Neural crest cell (in vitro differentiated cells): ENCODE results near the gene HPSE. TPM values are rescaled to one million over a fixed set of nuclear protein-coding genes. Genes with fewer than 3 reads are reported as not detected.

Source experiments
- DNase-seq: peaks from one replicate; pipeline ENCODE4 v3.0.0; 2021; ENCODE audit warnings: low read depth, mixed read lengths, low spot score
- H3K27ac Mint-ChIP-seq: one replicate; pipeline ENCODE4 v1.8.0; 2021; ENCODE audit warnings: mild to moderate bottlenecking, mixed read lengths; ENCODE audit not compliant: unreplicated experiment
- H3K27me3 Mint-ChIP-seq: 2 replicates; pipeline ENCODE4 v1.8.0; 2021; ENCODE audit warnings: low read depth, mild to moderate bottlenecking, mixed read lengths
- H3K36me3 Mint-ChIP-seq: 2 replicates; pipeline ENCODE4 v1.8.0; 2021; ENCODE audit warnings: low read depth, mild to moderate bottlenecking, mixed read lengths
- H3K4me1 Mint-ChIP-seq: 2 replicates; pipeline ENCODE4 v1.8.0; 2021; ENCODE audit warnings: mixed read lengths
- H3K4me3 Mint-ChIP-seq: one replicate; pipeline ENCODE4 v1.8.0; 2021; ENCODE audit warnings: mild to moderate bottlenecking, mixed read lengths
- H3K9me3 Mint-ChIP-seq: 2 replicates; pipeline ENCODE4 v1.8.0; 2021; ENCODE audit warnings: mixed read lengths
- long read RNA-seq: library from polyadenylated mRNA; unstranded; transcript quantifications from one replicate; pipeline ENCODE4 v2.0.0, GENCODE V29; 2020
- total RNA-seq: library from RNA; stranded (reverse); gene quantifications from 2 replicates; pipeline ENCODE4 v1.2.1, GENCODE V29; 2021
- TF ChIP-seq, protein P1 (sequence below): fragments of 200-600 bp; sonication (generic); conservative IDR thresholded peaks from 2 replicates; pipeline ENCODE4 v1.5.0; 2021; ENCODE audit warnings: antibody characterized with exemption, mild to moderate bottlenecking

Gene HPSE
- 0.30 and 0.32 TPM in 2 replicates for total RNA-seq
- long read RNA-seq, result 0 reads

DNA sequence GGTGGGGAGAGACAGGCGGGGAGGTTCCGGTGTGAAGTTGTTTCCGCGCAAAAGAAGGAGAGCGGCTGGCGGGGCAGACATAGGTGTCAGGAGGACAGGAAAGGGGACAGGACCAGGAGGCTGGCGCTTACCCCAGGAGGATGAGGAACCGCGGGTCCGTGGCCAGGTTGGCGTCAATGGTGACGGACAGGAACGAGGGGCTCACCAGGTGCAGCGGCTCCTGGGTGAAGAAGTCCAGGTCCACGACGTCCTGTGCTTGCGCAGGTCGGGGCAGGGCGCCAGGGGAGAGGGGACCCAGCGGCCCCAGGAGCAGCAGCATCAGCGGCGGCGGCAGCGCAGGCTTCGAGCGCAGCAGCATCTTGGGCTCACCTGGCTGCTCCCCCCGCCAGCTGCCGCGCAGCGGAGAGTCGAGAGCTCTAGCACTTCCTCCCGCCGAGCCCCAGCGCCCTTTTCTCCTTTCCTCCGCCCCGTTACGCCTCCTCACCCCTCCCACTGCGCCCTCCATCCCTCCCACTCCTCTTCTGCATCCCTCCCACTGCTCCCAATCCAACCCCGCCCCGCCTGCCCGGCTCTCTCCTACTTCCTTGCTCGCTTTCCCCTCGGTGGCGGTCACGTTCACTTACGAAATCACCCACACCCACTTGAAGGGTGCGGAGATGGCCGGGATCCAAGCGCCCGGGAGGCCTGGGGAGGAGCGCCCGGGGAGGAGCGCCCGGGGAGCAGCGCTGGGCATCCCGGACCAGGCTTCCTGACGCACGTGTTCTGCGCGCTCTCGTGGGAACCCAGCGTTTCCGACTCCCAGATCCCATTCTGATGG lies at the start of gene HPSE:
TSS of gene HPSE (minus strand) at position 424 of the 817 bp plus-strand sequence. CDS start at position 358, 66 bp downstream.
- no peaks in the 10 kb centered on the region for H3K36me3 Mint-ChIP-seq

DNA sequence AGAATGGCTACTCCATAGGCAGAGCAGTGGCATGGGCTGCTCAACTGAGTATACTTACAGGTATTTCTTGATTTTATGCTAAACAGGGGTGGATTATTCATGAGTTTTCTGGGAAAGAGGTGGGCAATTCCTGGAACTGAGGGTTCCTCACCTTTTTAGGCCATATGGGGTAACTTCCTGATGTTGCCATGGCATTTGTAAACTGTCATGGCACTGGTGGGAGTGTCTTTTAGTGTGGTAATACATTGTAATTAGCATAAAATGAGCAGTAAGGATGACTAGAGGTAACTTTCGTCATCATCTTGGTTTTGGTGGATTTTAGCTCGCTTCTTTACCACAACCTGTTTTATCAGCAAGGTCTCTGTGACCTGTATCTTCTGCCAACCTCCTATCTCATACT lies 48.2 kb upstream of the HPSE start:
- no peak overlapping the region for H3K4me3 Mint-ChIP-seq
- H3K27me3 Mint-ChIP-seq, result no peaks in the 10 kb centered on the region
- H3K27ac Mint-ChIP-seq, result no peak overlapping the region
- peaks cover 13% of the 10 kb centered on the region for H3K9me3 Mint-ChIP-seq
- H3K4me1 Mint-ChIP-seq, result no peaks in the 10 kb centered on the region
- no peaks in the 10 kb centered on the region for H3K36me3 Mint-ChIP-seq
- TF ChIP-seq, protein P1, sequence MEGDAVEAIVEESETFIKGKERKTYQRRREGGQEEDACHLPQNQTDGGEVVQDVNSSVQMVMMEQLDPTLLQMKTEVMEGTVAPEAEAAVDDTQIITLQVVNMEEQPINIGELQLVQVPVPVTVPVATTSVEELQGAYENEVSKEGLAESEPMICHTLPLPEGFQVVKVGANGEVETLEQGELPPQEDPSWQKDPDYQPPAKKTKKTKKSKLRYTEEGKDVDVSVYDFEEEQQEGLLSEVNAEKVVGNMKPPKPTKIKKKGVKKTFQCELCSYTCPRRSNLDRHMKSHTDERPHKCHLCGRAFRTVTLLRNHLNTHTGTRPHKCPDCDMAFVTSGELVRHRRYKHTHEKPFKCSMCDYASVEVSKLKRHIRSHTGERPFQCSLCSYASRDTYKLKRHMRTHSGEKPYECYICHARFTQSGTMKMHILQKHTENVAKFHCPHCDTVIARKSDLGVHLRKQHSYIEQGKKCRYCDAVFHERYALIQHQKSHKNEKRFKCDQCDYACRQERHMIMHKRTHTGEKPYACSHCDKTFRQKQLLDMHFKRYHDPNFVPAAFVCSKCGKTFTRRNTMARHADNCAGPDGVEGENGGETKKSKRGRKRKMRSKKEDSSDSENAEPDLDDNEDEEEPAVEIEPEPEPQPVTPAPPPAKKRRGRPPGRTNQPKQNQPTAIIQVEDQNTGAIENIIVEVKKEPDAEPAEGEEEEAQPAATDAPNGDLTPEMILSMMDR, result no peak
- no peak for DNase-seq

More for the DNA sequence above, at the start of gene HPSE:
- Mint-ChIP-seq H3K9me3 (peaks cover 5% of the 10 kb centered on the region), H3K4me3 (peak within 1 kb of the TSS; percentile 83), H3K27ac (no peak within 1 kb of the TSS), H3K27me3 (peaks cover 75% of the 10 kb centered on the region), H3K4me1 (peaks cover 13% of the 10 kb centered on the region)
- peak; percentile 56 for DNase-seq
- TF ChIP-seq, protein P1, result no peak

DNA sequence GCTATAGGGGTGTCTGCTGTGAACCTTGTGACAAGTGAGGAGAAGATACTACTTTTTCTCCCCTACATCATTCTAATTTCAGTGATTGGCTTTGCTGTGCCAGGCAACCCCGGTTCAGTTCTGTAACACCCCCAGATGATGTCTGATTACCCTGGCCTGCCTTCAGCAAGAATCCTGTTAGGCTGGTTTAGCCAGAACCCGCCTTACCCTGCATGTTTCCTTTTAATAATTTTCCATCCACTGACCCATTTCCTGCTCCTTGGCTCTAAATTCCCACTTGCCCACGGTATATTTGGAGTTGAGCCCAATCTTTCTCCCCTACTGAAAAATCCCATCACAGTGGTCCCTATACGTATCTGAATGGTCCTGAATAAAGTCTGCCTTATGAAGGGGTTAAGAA lies 46.5 kb upstream of the HPSE start:
- DNase-seq, result no peak
- no peaks in the 10 kb centered on the region for H3K4me1 Mint-ChIP-seq
- peaks cover 3% of the 10 kb centered on the region for H3K36me3 Mint-ChIP-seq
- no peaks in the 10 kb centered on the region for H3K27me3 Mint-ChIP-seq
- no peak overlapping the region for H3K27ac Mint-ChIP-seq
- peaks cover 18% of the 10 kb centered on the region for H3K9me3 Mint-ChIP-seq
- no peak overlapping the region for H3K4me3 Mint-ChIP-seq
- TF ChIP-seq, protein P1, result no peak

DNA sequence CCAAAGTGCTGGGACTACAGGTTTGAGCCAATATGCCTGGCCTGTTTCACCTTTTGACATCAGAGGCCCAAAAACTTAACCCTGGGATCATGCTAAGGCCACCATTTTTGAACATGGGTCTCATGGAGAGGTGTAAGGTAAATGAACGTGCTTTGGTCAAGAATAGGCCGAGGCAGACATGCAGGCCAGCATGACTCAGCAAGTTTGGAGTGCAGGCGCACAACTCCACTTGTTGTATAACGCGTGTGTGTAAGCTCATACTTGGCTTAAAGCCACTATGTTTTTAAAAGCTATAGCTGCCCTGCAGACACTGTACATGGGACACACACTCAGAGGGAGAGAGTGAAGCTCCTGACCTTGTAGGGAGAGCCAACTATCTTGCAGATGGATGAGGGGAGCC lies 43.8 kb upstream of the HPSE start:
- TF ChIP-seq, protein P1, result no peak
- peaks cover 15% of the 10 kb centered on the region for H3K9me3 Mint-ChIP-seq
- no peaks in the 10 kb centered on the region for H3K4me1 Mint-ChIP-seq
- H3K36me3 Mint-ChIP-seq, result peaks cover 3% of the 10 kb centered on the region
- DNase-seq, result no peak
- H3K27ac Mint-ChIP-seq, result no peak overlapping the region
- no peaks in the 10 kb centered on the region for H3K27me3 Mint-ChIP-seq
- H3K4me3 Mint-ChIP-seq, result no peak overlapping the region

DNA sequence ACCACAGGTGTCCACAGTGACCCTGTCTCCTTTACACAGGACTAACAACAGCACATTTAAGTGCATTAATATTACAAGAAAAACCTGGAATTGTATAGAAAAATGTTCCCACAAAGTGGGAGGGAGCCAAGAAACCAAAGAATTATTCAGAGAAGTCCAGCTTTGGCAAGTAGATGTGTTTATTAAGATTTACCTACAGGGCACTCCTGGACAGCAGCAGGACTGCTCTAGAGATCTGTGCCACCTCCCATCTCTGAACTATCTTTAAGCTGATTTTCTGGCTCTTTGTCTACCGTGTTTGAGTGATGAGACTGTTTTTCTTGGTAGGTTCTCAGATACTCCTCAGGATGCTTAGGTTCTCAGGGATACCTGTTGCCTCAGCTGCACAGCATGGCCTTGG lies 38.3 kb upstream of the HPSE start:
- no peak overlapping the region for H3K27ac Mint-ChIP-seq
- H3K36me3 Mint-ChIP-seq, result peaks cover 3% of the 10 kb centered on the region
- no peaks in the 10 kb centered on the region for H3K4me1 Mint-ChIP-seq
- DNase-seq, result no peak
- H3K9me3 Mint-ChIP-seq, result peaks cover 7% of the 10 kb centered on the region
- no peak overlapping the region for H3K4me3 Mint-ChIP-seq
- no peaks in the 10 kb centered on the region for H3K27me3 Mint-ChIP-seq
- TF ChIP-seq, protein P1, result no peak
